Trophoblast cell (in vitro differentiated cells and primary cell): ENCODE results near the gene NDST4.

ENCODE experiments used
- DNase-seq, 2 donors: peaks; one replicate each; pipeline ENCODE4 v3.0.0-alpha.2; 2016
- H2AFZ ChIP-seq: 2 replicates; pipeline ENCODE4 v1.6.1; 2013; ENCODE audit warnings: low read length, moderate library complexity, mild to moderate bottlenecking; ENCODE audit not compliant: insufficient read depth, poor library complexity
- H2AK5ac ChIP-seq: 2 replicates; pipeline ENCODE4 v1.6.1; 2013; ENCODE audit warnings: mild to moderate bottlenecking, low read length
- H2BK120ac ChIP-seq: 2 replicates; pipeline ENCODE4 v1.6.1; 2013; ENCODE audit warnings: low read length, mild to moderate bottlenecking, moderate library complexity; ENCODE audit not compliant: insufficient read depth, poor library complexity
- H2BK12ac ChIP-seq: 2 replicates; pipeline ENCODE4 v1.6.1; 2013; ENCODE audit warnings: mild to moderate bottlenecking, low read length, moderate library complexity
- H2BK5ac ChIP-seq: 2 replicates; pipeline ENCODE4 v1.6.1; 2013; ENCODE audit warnings: low read length, low read depth, moderate library complexity, mild to moderate bottlenecking; ENCODE audit not compliant: poor library complexity
- H3K14ac ChIP-seq: 2 replicates; pipeline ENCODE4 v1.6.1; 2013; ENCODE audit warnings: mild to moderate bottlenecking, low read length
- H3K18ac ChIP-seq: 2 replicates; pipeline ENCODE4 v1.6.1; 2013; ENCODE audit warnings: mild to moderate bottlenecking, low read length
- H3K23ac ChIP-seq: 2 replicates; pipeline ENCODE4 v1.6.1; 2013; ENCODE audit warnings: low read length
- H3K27ac ChIP-seq: 2 replicates; pipeline ENCODE4 v1.5.1; 2013; ENCODE audit warnings: low read depth, mild to moderate bottlenecking, inconsistent platforms, low read length, moderate library complexity
- H3K27me3 ChIP-seq: 2 replicates; pipeline ENCODE4 v1.6.1; 2013; ENCODE audit warnings: inconsistent platforms, mild to moderate bottlenecking, low read length, moderate library complexity; ENCODE audit not compliant: insufficient read depth
- H3K36me3 ChIP-seq, 2 experiments: 1 replicate in 1 of 2; 2 replicates in 1 of 2; pipeline ENCODE4 v1.6.1; 2013; ENCODE audit warnings: low read length in 2 of 2, mild to moderate bottlenecking in 2 of 2, moderate library complexity in 1 of 2; ENCODE audit not compliant: insufficient read depth in 2 of 2, control insufficient read depth in 1 of 2
- H3K4ac ChIP-seq: 2 replicates; pipeline ENCODE4 v1.6.1; 2013; ENCODE audit warnings: low read depth, mild to moderate bottlenecking, low read length, moderate library complexity
- H3K4me1 ChIP-seq, 2 experiments: 1 replicate in 1 of 2; 2 replicates in 1 of 2; pipeline ENCODE4 v1.6.1; 2013; ENCODE audit warnings: low read length in 2 of 2, mild to moderate bottlenecking in 2 of 2, moderate library complexity in 1 of 2; ENCODE audit not compliant: insufficient read depth in 2 of 2, control insufficient read depth in 1 of 2
- H3K4me2 ChIP-seq: 2 replicates; pipeline ENCODE4 v1.6.1; 2013; ENCODE audit warnings: inconsistent platforms, mild to moderate bottlenecking, low read length, moderate library complexity
- H3K4me3 ChIP-seq: 2 replicates; pipeline ENCODE4 v1.5.1; 2013; ENCODE audit warnings: mild to moderate bottlenecking, low read depth, low read length, inconsistent platforms
- H3K79me1 ChIP-seq: one replicate; pipeline ENCODE4 v1.6.1; 2013; ENCODE audit warnings: low read length
- H3K79me2 ChIP-seq: 2 replicates; pipeline ENCODE4 v1.6.1; 2013; ENCODE audit warnings: low read length, mild to moderate bottlenecking; ENCODE audit not compliant: control insufficient read depth, insufficient read depth, poor library complexity
- H3K9ac ChIP-seq: 2 replicates; pipeline ENCODE4 v1.6.1; 2013; ENCODE audit warnings: mild to moderate bottlenecking, low read length
- H3K9me3 ChIP-seq: 2 replicates; pipeline ENCODE4 v1.6.1; 2013; ENCODE audit warnings: low read depth, mild to moderate bottlenecking, control low read depth, inconsistent platforms, low read length; ENCODE audit not compliant: insufficient read depth
- H4K12ac ChIP-seq: 2 replicates; pipeline ENCODE4 v1.6.1; 2013; ENCODE audit warnings: low read depth, mild to moderate bottlenecking, low read length, moderate library complexity
- H4K8ac ChIP-seq: 2 replicates; pipeline ENCODE4 v1.6.1; 2013; ENCODE audit warnings: low read depth, mild to moderate bottlenecking, low read length, moderate library complexity
- H4K91ac ChIP-seq: one replicate; pipeline ENCODE4 v1.6.1; 2013; ENCODE audit warnings: low read depth, mild to moderate bottlenecking, low read length, moderate library complexity
- WGBS: extraction: QIAGEN DNeasy Blood & Tissue Kit; methylation state at CpG from one replicate; pipeline ENCODE4 v1.1.7; 2013; ENCODE audit warnings: missing lambda C conversion rate; ENCODE audit not compliant: insufficient read length, insufficient coverage; ENCODE audit errors: extremely low coverage; 5-methylcytosine and 5-hydroxymethylcytosine counted together

The NDST4 gene

GRCh38 chr4:114926583-114926982 lies 186.8 kb downstream of the NDST4 start:
- H3K4ac ChIP-seq = no peak overlapping the region
- H2BK5ac ChIP-seq = no peak overlapping the region
- H4K91ac ChIP-seq = no peak overlapping the region
- no peaks in the 10 kb centered on the region for H3K79me1 ChIP-seq
- no peak overlapping the region for H3K9ac ChIP-seq
- H3K14ac ChIP-seq = no peak overlapping the region
- H4K12ac ChIP-seq = no peak overlapping the region
- no peaks in the 10 kb centered on the region for H3K27me3 ChIP-seq
- H3K36me3 ChIP-seq = no peaks in the 10 kb centered on the region
- no peak overlapping the region for H3K4me3 ChIP-seq
- no peaks in the 10 kb centered on the region for H3K79me2 ChIP-seq
- no peak overlapping the region for H2BK12ac ChIP-seq
- H3K18ac ChIP-seq = no peak overlapping the region
- no peak overlapping the region for H2AFZ ChIP-seq
- no peak overlapping the region for H4K8ac ChIP-seq
- H3K27ac ChIP-seq = no peak overlapping the region
- no peak overlapping the region for H2BK120ac ChIP-seq
- H3K23ac ChIP-seq = no peak overlapping the region
- H3K9me3 ChIP-seq = no peaks in the 10 kb centered on the region
- no peak for DNase-seq
- peaks cover 0 to 2% of the 10 kb centered on the region in 2 experiments for H3K4me1 ChIP-seq
- H3K4me2 ChIP-seq = no peak overlapping the region
- H2AK5ac ChIP-seq = no peak overlapping the region

GRCh38 chr4:114924311-114924710 lies 189.1 kb downstream of the NDST4 start:
- Histone ChIP-seq H3K27me3 (no peaks in the 10 kb centered on the region), H3K36me3 (no peaks in the 10 kb centered on the region), H2BK12ac (no peak overlapping the region), H4K91ac (no peak overlapping the region), H3K4ac (no peak overlapping the region), H3K79me2 (no peaks in the 10 kb centered on the region), H2BK120ac (no peak overlapping the region), H4K12ac (no peak overlapping the region), H3K4me2 (no peak overlapping the region), H3K9me3 (no peaks in the 10 kb centered on the region), H2AK5ac (no peak overlapping the region), H2AFZ (no peak overlapping the region), H3K27ac (no peak overlapping the region), H3K18ac (no peak overlapping the region), H3K4me1 (peaks cover 0 to 2% of the 10 kb centered on the region in 2 experiments), H3K14ac (no peak overlapping the region), H3K4me3 (no peak overlapping the region), H3K79me1 (no peaks in the 10 kb centered on the region), H3K23ac (no peak overlapping the region), H4K8ac (no peak overlapping the region), H2BK5ac (no peak overlapping the region), H3K9ac (no peak overlapping the region)
- no CpG with 5 or more reads among the region's 1 CpG for WGBS
- DNase-seq = no peak

- DNase-seq = no peak
- Histone ChIP-seq H2BK120ac (no peak overlapping the region), H3K23ac (no peak overlapping the region), H4K12ac (no peak overlapping the region), H3K4ac (no peak overlapping the region), H3K14ac (no peak overlapping the region), H3K4me3 (no peak overlapping the region), H3K18ac (no peak overlapping the region), H3K27me3 (no peaks in the 10 kb centered on the region), H3K79me1 (no peaks in the 10 kb centered on the region), H3K4me2 (no peak overlapping the region), H3K36me3 (no peaks in the 10 kb centered on the region), H2AK5ac (no peak overlapping the region), H3K79me2 (no peaks in the 10 kb centered on the region), H4K8ac (no peak overlapping the region), H3K27ac (no peak overlapping the region), H3K9ac (no peak overlapping the region), H2BK5ac (no peak overlapping the region), H2BK12ac (no peak overlapping the region), H4K91ac (no peak overlapping the region), H2AFZ (no peak overlapping the region), H3K4me1 (peaks cover 0 to 2% of the 10 kb centered on the region in 2 experiments), H3K9me3 (no peaks in the 10 kb centered on the region)
- WGBS = no CpG with 5 or more reads among the region's 3 CpGs
These were observed 190.9 kb downstream of the NDST4 start for GRCh38 chr4:114922592-114922933.

GRCh38 chr4:114921790-114922591 lies 191.4 kb downstream of the NDST4 start:
- no peak overlapping the region for H2AFZ ChIP-seq
- H3K4ac ChIP-seq = no peak overlapping the region
- no peaks in the 10 kb centered on the region for H3K36me3 ChIP-seq
- H3K4me2 ChIP-seq = no peak overlapping the region
- H3K23ac ChIP-seq = no peak overlapping the region
- H2BK5ac ChIP-seq = no peak overlapping the region
- H4K8ac ChIP-seq = no peak overlapping the region
- H4K91ac ChIP-seq = no peak overlapping the region
- no peaks in the 10 kb centered on the region for H3K9me3 ChIP-seq
- H3K9ac ChIP-seq = no peak overlapping the region
- WGBS = no CpG with 5 or more reads among the region's 13 CpGs
- no peak overlapping the region for H2BK120ac ChIP-seq
- no peak overlapping the region for H4K12ac ChIP-seq
- H2BK12ac ChIP-seq = no peak overlapping the region
- H3K4me3 ChIP-seq = no peak overlapping the region
- no peaks in the 10 kb centered on the region for H3K79me2 ChIP-seq
- H2AK5ac ChIP-seq = no peak overlapping the region
- DNase-seq = no peak
- H3K27me3 ChIP-seq = no peaks in the 10 kb centered on the region
- H3K27ac ChIP-seq = no peak overlapping the region
- H3K4me1 ChIP-seq = peaks cover 0 to 2% of the 10 kb centered on the region in 2 experiments
- no peaks in the 10 kb centered on the region for H3K79me1 ChIP-seq
- no peak overlapping the region for H3K18ac ChIP-seq
- no peak overlapping the region for H3K14ac ChIP-seq
